Smooth muscle cell (in vitro differentiated cells): ENCODE data around the gene GRPR. TPM values are rescaled to one million over a fixed set of nuclear protein-coding genes. Genes with fewer than 3 reads are reported as not detected.

Experiments
- polyA plus RNA-seq: library from polyadenylated mRNA; unstranded; fragments of >200 nt; fragmentation: Nextera tagmentation; extraction: Ambion mirVana; gene quantifications from 2 replicates; pipeline ENCODE4 v1.2.1, GENCODE V29; 2016
- total RNA-seq: library from RNA; depleted of rRNA; stranded (reverse); fragments of >200 nt; gene quantifications from 2 replicates; pipeline ENCODE4 v1.2.3, GENCODE V29; 2014

The GRPR gene
- total and polyA plus RNA-seq, 2 experiments from 2014 or later: 1.7 to 4.3 TPM

Other genes starting within 250 kb of the GRPR start
- not detected in 2 replicates for gene MAGEB17, start 43.9 kb downstream of the GRPR start, total RNA-seq
- 0.32 and 0.50 TPM in 2 replicates for gene MAGEB17, start 43.9 kb downstream of the GRPR start, polyA plus RNA-seq